Thyroid gland (tissue), 4 donors: ENCODE measurements around the gene SPRED2. TPM values are rescaled to one million over a fixed set of nuclear protein-coding genes. Genes with fewer than 3 reads are reported as not detected.

Experiments
- DNase-seq, 2 donors: peaks; one replicate each; pipeline ENCODE4 v3.0.0-alpha.2; 2019
- H3K27ac ChIP-seq, 3 donors: fragments of 200-600 bp; sonication (generic); 1 replicate in 2 of 3; 2 replicates in 1 of 3; pipeline ENCODE4 v1.5.1; 2016 to 2019; ENCODE audit warnings: mild to moderate bottlenecking in 1 of 3, moderate library complexity in 1 of 3
- H3K27me3 ChIP-seq: fragments of 200-600 bp; sonication (generic); one replicate; pipeline ENCODE4 v1.5.1; 2019
- H3K36me3 ChIP-seq, 2 donors: fragments of 200-600 bp; sonication (generic); one replicate each; pipeline ENCODE4 v1.5.1; 2016 to 2019
- H3K4me1 ChIP-seq, 2 donors: fragments of 200-600 bp; sonication (generic); one replicate each; pipeline ENCODE4 v1.5.1; 2017 to 2019
- H3K4me3 ChIP-seq, 3 donors: fragments of 200-600 bp; sonication (generic); replicated peaks in 1 of 3; 1 replicate in 2 of 3; 2 replicates in 1 of 3; pipeline ENCODE4 v1.5.1; 2016; ENCODE audit warnings: mild to moderate bottlenecking in 1 of 3
- H3K9me3 ChIP-seq: fragments of 200-600 bp; sonication (generic); one replicate; pipeline ENCODE4 v1.5.1; 2017
- POLR2A ChIP-seq, 2 donors: fragments of 450-650 bp; IDR thresholded peaks; one replicate each; pipeline ENCODE4 v1.6.1; 2017; ENCODE audit warnings: antibody characterized with exemption in 2 of 2, mild to moderate bottlenecking in 2 of 2, moderate library complexity in 1 of 2
- WGBS, 2 donors: methylation state at CpG; one replicate each; pipeline ENCODE4 v1.1.5; 2017; 5-methylcytosine and 5-hydroxymethylcytosine counted together
- intact Hi-C: fragments of 100-400 bp; cut with DNase I; formaldehyde crosslinking; loops from one replicate; pipeline ENCODE4 v1.15.1; 2023
- total RNA-seq, 4 donors: library from RNA; depleted of rRNA; stranded (reverse); fragments of >200 nt; gene quantifications; one replicate each; pipeline ENCODE4 v1.2.3, GENCODE V29; 2016
- TF ChIP-seq, protein P1 (sequence below), 6 experiments: fragments of 200-600 bp in 3 of 6; fragments of 450-650 bp in 3 of 6; sonication (generic) in 3 of 6; IDR thresholded peaks; one replicate each; pipeline ENCODE4 v1.5.1; 2016 to 2019; ENCODE audit warnings: antibody characterized with exemption in 6 of 6, mild to moderate bottlenecking in 2 of 6, inconsistent platforms in 1 of 6, moderate library complexity in 1 of 6

The SPRED2 gene
- total RNA-seq, 4 donors from 2014 or later = 18.8 to 44.0 (median 25.4) TPM

DNA sequence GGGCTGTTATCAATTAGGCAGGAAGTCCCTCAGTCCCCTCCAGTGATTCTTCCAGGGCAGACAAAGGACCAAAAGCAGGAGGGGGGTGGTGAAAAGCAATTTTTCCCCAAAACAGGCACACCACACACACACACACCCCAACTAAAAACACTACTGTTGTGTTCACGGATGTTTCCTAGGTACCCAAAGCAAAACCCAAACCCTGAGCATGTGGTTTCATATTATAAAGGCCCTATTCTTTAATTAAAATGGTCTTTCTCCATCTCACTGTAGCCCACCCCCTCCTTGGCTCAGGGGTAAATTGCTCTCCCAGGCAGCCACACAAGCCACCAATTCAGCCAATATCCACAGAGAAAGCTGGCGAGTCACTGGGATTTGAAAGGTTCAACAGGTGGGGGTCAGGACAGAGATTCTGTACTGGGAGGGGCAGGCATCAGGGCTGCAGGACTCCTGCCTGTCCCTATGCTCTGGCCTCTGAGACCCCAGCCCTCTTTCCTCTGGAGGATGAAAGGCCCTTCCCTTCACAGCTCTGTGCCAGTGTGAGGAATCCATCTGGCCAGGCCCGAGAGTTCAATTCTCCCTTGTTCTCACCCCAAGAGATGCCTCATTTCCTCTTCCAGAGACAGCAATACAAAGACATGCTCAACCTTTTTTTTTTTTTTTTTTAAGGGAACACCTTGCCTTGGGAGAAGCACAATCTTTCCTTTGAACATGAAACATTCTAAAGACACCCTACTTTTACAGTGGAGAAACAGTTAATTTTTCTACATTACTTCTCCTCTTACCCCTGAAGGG lies 43.6 kb downstream of the SPRED2 start:
- Histone ChIP-seq H3K9me3 (no peaks in the 10 kb centered on the region), H3K4me3 (no peak overlapping the region), H3K27me3 (no peaks in the 10 kb centered on the region), H3K36me3 (no peaks in the 10 kb centered on the region), H3K4me1 (peaks cover 10 to 31% of the 10 kb centered on the region in 2 donors), H3K27ac (no peak overlapping the region)
- DNase-seq = no peak
- TF ChIP-seq POLR2A (IDR thresholded peaks at IDR 0.05) = no peak
- TF ChIP-seq, protein P1, sequence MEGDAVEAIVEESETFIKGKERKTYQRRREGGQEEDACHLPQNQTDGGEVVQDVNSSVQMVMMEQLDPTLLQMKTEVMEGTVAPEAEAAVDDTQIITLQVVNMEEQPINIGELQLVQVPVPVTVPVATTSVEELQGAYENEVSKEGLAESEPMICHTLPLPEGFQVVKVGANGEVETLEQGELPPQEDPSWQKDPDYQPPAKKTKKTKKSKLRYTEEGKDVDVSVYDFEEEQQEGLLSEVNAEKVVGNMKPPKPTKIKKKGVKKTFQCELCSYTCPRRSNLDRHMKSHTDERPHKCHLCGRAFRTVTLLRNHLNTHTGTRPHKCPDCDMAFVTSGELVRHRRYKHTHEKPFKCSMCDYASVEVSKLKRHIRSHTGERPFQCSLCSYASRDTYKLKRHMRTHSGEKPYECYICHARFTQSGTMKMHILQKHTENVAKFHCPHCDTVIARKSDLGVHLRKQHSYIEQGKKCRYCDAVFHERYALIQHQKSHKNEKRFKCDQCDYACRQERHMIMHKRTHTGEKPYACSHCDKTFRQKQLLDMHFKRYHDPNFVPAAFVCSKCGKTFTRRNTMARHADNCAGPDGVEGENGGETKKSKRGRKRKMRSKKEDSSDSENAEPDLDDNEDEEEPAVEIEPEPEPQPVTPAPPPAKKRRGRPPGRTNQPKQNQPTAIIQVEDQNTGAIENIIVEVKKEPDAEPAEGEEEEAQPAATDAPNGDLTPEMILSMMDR (IDR thresholded peaks at IDR 0.05) = no peak
- intact Hi-C loops = loop anchor here (10.0 kb wide), 1 partner anchor 46 kb away; the partner anchor contains the start of gene SPRED2
- 89 to 93% methylated on average over 3 of the region's 3 CpGs for WGBS, 2 donors

DNA sequence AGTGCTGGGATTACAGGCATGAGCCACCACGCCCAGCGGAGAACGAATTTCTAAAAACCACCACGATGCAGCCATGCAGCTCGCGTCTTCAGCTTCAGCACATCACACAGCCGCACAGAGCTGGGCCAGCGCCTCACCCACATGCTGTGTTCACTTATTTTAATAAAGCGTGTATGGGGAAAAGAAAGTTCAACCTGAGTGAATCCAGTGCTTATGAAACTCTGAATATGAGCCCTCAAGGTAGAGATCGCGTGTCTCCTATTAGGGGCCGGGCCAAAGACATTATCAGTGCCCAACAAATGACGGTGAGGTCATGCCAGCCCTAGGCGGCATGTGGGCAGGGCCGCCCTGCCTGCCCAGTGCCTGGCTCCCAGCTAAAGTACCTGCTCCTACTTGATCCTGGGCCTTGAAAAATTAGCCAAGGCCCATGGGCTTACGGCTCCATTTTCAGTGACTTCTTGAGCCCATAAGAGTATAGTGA lies 44.3 kb downstream of the SPRED2 start:
- WGBS, 2 donors = 91 to 98% methylated on average over 16 of the region's 16 CpGs
- intact Hi-C loops = loop anchor here (10.0 kb wide), 1 partner anchor 47 kb away; the partner anchor contains the start of gene SPRED2
- Histone ChIP-seq H3K36me3 (no peaks in the 10 kb centered on the region), H3K4me1 (peaks cover 17 to 38% of the 10 kb centered on the region in 2 donors), H3K27me3 (no peaks in the 10 kb centered on the region), H3K9me3 (no peaks in the 10 kb centered on the region), H3K27ac (no peak overlapping the region), H3K4me3 (no peak overlapping the region)
- no peak for DNase-seq
- no peak for TF ChIP-seq POLR2A (IDR thresholded peaks at IDR 0.05)
- TF ChIP-seq, protein P1 (IDR thresholded peaks at IDR 0.05) = no peak

DNA sequence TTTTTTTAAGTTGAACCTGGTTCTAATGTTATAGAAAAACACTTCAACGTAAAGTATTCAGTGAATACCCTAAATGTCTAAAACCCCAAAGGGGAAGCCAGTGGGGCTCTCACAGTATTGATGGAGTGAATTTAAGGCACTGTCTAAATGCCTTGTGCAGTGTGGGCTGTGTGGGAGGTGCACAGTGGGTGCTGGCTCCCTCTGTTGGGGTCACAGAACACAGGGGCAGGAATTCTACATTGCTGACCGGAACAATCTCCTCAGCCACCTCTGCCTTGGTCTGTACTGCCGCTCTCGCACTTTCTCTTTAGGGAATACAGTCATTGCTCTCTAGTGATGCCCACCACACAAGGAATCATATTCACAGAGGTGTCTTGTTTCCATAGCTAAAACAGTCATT lies 45.4 kb downstream of the SPRED2 start:
- no peak for DNase-seq
- TF ChIP-seq, protein P1 (IDR thresholded peaks at IDR 0.05) = no peak
- no peak for TF ChIP-seq POLR2A (IDR thresholded peaks at IDR 0.05)
- intact Hi-C loops = loop anchor here (10.0 kb wide), 1 partner anchor 48 kb away; the partner anchor contains the start of gene SPRED2
- no peaks in the 10 kb centered on the region for H3K36me3 ChIP-seq
- H3K4me3 ChIP-seq = no peak overlapping the region
- no peaks in the 10 kb centered on the region for H3K27me3 ChIP-seq
- H3K9me3 ChIP-seq = no peaks in the 10 kb centered on the region
- H3K27ac ChIP-seq = no peak overlapping the region
- H3K4me1 ChIP-seq = peaks cover 26 to 49% of the 10 kb centered on the region in 2 donors
- 96 to 97% methylated on average over 4 of the region's 4 CpGs for WGBS, 2 donors

DNA sequence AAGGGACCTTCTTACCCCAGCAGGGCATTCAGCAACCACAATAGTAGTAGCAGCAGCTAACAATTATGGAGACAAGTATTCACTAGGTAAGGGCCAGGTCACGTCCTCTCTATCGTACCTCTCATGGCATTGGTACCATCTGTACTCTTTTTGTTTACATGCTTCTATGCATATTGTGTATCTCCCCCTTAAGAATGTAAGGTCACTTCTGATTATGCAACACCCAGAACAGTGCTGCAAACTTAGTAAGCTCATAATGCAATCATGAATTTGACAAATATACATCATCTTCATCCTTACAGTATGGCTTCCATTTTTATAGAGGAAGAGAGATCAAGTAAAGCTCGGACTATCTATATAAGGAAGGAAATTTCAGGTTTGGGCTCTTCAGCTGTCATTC lies 46.1 kb downstream of the SPRED2 start:
- H3K27ac ChIP-seq = no peak overlapping the region
- H3K36me3 ChIP-seq = no peaks in the 10 kb centered on the region
- no peaks in the 10 kb centered on the region for H3K9me3 ChIP-seq
- TF ChIP-seq POLR2A (IDR thresholded peaks at IDR 0.05) = no peak
- TF ChIP-seq, protein P1 (IDR thresholded peaks at IDR 0.05) = no peak
- H3K4me3 ChIP-seq = no peak overlapping the region
- peaks cover 30 to 51% of the 10 kb centered on the region in 2 donors for H3K4me1 ChIP-seq
- WGBS, 2 donors = 94% methylated on average over 3 of the region's 3 CpGs
- intact Hi-C loops = loop anchor here (10.0 kb wide), 1 partner anchor 48 kb away; the partner anchor contains the start of gene SPRED2
- no peaks in the 10 kb centered on the region for H3K27me3 ChIP-seq
- DNase-seq = no peak
